ENCODE data around the gene CYP27B1.

The CYP27B1 gene

DNA sequence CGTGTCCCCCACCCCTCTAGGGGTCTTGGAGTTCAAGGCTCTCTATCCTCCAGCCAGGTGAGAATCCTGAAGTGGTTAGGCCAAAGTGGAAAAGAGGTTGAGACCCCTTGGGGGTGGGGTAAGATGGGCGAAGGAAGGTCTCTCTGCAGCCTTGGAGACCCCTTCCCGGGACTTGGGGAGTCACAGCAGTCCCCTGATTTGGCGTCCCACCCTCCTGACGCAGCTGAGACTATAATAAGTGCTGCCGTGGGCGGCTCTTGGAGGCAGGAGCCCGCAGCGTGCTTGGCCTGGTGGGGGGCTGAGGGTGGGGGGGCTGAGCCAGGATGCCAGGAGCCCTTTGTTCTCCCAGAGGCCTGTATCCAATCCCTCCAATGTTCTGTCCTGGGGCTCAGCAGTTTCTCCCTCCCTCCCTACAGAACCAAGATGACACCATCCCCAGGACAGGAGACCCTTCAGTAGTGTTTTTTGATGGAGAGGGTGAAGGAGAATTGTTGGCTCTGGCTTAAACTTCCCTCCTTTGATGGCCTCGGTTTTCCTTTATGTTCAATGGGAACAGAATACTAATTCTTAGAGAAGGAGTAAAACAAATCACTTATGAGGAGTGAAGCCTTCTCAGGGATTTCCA lies 26.9 kb downstream of the CYP27B1 start:
- Histone ChIP-seq H3K4me3 (ENCODE audit: low read depth, low read length) (no peak overlapping the region), H3K27ac (no peak overlapping the region), H3K36me3 (replicated peaks) (peaks cover 1% of the 10 kb centered on the region), H3K27me3 (replicated peaks) (peaks cover 48% of the 10 kb centered on the region)
- in situ Hi-C loops (cut with HindIII; ENCODE audit: low pct_ligation_motif_present, low sequenced_read_pairs): no loop called here
- no peak for DNase-seq
- TF ChIP-seq, protein P1, sequence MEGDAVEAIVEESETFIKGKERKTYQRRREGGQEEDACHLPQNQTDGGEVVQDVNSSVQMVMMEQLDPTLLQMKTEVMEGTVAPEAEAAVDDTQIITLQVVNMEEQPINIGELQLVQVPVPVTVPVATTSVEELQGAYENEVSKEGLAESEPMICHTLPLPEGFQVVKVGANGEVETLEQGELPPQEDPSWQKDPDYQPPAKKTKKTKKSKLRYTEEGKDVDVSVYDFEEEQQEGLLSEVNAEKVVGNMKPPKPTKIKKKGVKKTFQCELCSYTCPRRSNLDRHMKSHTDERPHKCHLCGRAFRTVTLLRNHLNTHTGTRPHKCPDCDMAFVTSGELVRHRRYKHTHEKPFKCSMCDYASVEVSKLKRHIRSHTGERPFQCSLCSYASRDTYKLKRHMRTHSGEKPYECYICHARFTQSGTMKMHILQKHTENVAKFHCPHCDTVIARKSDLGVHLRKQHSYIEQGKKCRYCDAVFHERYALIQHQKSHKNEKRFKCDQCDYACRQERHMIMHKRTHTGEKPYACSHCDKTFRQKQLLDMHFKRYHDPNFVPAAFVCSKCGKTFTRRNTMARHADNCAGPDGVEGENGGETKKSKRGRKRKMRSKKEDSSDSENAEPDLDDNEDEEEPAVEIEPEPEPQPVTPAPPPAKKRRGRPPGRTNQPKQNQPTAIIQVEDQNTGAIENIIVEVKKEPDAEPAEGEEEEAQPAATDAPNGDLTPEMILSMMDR (IDR thresholded peaks at IDR 0.05; ENCODE audit: low read depth, low read length, missing control alignments): no peak

DNA sequence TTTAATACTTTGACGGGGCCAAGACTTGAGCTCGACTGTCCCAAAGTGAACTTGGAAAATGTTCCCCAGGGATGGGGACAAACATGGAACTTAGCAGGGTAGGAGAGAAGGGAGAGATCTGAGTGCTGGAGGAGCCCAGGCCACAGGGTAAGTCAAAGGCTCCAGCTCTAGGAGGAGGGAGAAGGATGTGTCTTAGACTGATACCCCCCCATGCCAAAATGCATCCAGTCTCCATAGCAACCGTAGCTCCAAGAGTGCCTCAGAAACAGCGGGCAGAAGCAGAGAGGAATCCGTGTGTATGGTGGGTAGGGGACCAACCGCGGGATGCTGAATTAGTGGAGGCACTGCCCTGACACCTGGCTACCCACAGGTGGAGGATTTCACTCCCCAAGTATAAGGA lies 27.5 kb downstream of the CYP27B1 start:
- peaks cover 48% of the 10 kb centered on the region for H3K27me3 ChIP-seq (replicated peaks)
- no peak overlapping the region for H3K4me3 ChIP-seq (ENCODE audit: low read depth, low read length)
- no peak overlapping the region for H3K27ac ChIP-seq
- in situ Hi-C loops (cut with HindIII; ENCODE audit: low pct_ligation_motif_present, low sequenced_read_pairs): no loop called here
- TF ChIP-seq, protein P1 (IDR thresholded peaks at IDR 0.05; ENCODE audit: low read depth, low read length, missing control alignments): no peak
- DNase-seq: no peak
- H3K36me3 ChIP-seq (replicated peaks): no peaks in the 10 kb centered on the region

DNA sequence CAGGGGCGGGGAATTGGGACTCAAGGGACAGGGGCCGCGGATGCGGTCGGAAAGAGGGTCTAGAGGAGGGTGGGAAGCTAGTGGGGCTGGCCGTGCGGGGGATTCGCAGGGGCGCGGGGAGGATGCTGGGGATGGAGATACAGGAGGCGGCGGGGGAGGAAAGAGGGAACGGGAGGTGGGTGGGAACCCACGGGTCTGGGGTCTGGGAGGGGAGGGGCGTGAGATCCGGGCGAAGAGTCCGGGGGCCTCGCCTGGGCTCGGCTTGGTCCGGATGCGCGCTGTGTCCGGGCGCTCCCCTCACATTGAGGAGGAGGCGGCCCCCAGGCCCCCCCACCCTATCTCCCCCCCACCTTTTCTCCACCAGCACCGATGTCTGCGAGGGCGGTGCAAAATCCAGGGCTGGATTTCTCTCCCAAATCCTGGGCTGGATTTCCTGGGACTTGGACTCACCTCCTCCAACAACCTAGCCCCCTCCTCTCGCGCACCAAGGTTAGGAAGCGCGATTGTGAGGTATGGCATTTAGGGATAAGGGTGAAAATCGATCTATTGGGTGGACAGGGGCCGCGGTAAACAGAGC lies 28.1 kb downstream of the CYP27B1 start, which contains the start of gene AGAP2:
TSS of gene AGAP2 (minus strand) at position 82 of the 577 bp plus-strand sequence. CDS start 496 bp downstream, outside the sequence.
- peak within 1 kb of the TSS; percentile 9 for H3K4me3 ChIP-seq (ENCODE audit: low read depth, low read length)

DNA sequence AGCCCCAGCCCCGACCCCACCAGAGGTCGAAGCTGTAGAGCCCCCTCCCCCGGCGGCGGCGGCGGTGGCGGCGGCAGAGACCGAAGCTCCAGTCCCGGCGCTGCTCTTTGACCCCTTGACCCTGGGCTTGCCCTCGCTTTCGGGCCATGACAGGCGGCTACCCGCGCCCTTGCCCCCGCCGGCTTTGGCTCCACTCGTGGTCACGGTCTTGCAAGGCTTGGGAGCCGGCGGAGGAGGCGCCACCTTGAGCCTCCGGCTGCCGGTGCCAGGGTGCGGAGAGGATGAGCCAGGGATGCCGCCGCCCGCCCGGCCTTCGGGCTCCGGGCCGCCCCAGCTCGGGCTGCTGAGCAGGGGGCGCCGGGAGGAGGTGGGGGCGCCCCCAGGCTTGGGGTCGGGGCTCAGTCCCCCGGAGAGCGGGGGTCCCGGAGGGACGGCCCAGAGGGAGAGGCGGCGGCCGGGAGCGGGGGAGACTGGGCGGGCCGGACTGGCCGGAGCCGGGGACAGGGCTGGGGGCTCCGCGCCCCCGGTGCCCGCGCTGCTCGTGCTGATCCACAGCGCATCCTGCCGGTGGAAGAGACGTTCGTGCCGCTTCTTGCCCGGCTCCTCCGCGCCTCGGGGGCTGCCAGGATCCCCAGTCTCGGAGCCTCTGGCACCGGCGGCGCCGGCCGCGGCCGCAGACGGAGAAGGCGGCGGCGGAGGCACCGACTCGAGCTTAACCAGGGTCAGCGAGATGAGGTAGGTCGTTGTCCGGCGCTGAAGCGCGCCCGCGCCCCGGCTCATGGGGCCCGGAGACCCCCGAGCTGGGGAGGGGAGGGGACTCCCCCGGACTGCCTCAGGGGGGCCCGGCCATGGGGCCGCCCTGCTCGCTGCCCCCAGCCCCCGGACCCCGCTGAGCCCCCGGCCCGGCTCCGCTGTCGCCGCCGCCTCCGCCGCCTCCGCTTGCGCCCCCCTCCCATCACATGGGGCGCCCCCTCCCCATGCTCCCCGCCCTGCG lies 29.1 kb downstream of the CYP27B1 start:
- H3K4me3 ChIP-seq (ENCODE audit: low read depth, low read length): no peak overlapping the region
- no peak for DNase-seq
- TF ChIP-seq, protein P1 (IDR thresholded peaks at IDR 0.05; ENCODE audit: low read depth, low read length, missing control alignments): peak; percentile 39
- H3K36me3 ChIP-seq (replicated peaks): no peaks in the 10 kb centered on the region
- in situ Hi-C loops (cut with HindIII; ENCODE audit: low pct_ligation_motif_present, low sequenced_read_pairs): no loop called here
- H3K27ac ChIP-seq: no peak overlapping the region
- peaks cover 48% of the 10 kb centered on the region for H3K27me3 ChIP-seq (replicated peaks)

More for the DNA sequence above, 28.1 kb downstream of the CYP27B1 start, which contains the start of gene AGAP2:
- Histone ChIP-seq H3K36me3 (replicated peaks) (no peaks in the 10 kb centered on the region), H3K27ac (no peak within 1 kb of the TSS), H3K27me3 (replicated peaks) (peaks cover 48% of the 10 kb centered on the region)
- no peak for DNase-seq
- in situ Hi-C loops (cut with HindIII; ENCODE audit: low pct_ligation_motif_present, low sequenced_read_pairs): no loop called here
- TF ChIP-seq, protein P1 (IDR thresholded peaks at IDR 0.05; ENCODE audit: low read depth, low read length, missing control alignments): no peak

DNA sequence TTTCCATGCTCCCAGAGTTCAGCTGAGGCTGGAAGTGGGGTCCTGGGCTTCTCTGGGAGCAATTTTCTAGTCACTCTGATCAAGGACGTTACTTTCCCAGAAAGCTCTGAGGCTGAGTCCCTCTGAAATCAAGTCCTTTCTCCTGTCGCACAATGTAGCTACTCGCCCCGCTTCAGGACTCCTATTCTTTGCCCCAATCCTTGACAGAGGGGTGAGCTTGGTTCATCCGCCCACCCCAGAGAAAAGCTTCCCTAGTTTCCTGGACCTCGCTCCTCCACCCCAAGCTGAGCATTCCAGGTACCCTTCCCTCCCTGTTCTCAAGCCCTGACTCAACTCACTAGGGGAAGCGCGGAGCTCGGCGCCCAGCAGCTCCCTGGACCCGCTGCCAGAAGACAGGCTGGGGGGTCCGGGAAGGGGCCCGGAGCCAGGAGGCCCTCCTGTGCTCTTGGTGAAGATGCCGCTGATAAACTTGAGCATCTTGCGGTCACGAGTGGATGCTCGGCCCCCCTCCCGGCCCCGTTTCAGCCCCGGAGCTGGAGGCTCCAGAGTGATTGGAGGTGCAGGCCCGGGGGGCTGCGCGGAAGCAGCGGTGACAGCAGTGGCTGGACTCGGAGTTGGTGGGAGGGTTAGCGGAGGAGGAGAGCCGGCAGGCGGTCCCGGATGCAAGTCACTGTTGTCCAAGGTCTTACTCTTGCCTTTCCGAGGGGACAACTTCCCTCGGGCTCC lies 30.0 kb downstream of the CYP27B1 start:
- H3K36me3 ChIP-seq (replicated peaks): no peaks in the 10 kb centered on the region
- no peak overlapping the region for H3K4me3 ChIP-seq (ENCODE audit: low read depth, low read length)
- in situ Hi-C loops (cut with HindIII; ENCODE audit: low pct_ligation_motif_present, low sequenced_read_pairs): no loop called here

More for the DNA sequence above, 30.0 kb downstream of the CYP27B1 start:
- DNase-seq: no peak
- H3K27me3 ChIP-seq (replicated peaks): peaks cover 48% of the 10 kb centered on the region
- TF ChIP-seq, protein P1 (IDR thresholded peaks at IDR 0.05; ENCODE audit: low read depth, low read length, missing control alignments): no peak
- H3K27ac ChIP-seq: no peak overlapping the region

Measured in brain microvascular endothelial cell (primary cell).